Karpas-422 (cell line): ENCODE data around the gene GABBR2. TPM values are rescaled to one million over a fixed set of nuclear protein-coding genes. Genes with fewer than 3 reads are reported as not detected.

ENCODE experiments used
- DNase-seq: peaks from one replicate; pipeline ENCODE4 v3.0.0-alpha.2; 2015
- H2AFZ ChIP-seq: fragments of 200-600 bp; sonication (generic); 2 replicates; pipeline ENCODE4 v1.6.1; 2014; ENCODE audit warnings: antibody characterized with exemption, low read length, mixed read lengths
- H3K27ac ChIP-seq: fragments of 200-600 bp; sonication (generic); 2 replicates; pipeline ENCODE4 v1.5.1; 2014; ENCODE audit warnings: mild to moderate bottlenecking, low read length, moderate library complexity
- H3K27me3 ChIP-seq: fragments of 200-600 bp; sonication (generic); 2 replicates; pipeline ENCODE4 v1.6.1; 2014; ENCODE audit warnings: low read length, mixed read lengths
- H3K36me3 ChIP-seq: fragments of 200-600 bp; sonication (generic); 2 replicates; pipeline ENCODE4 v1.6.1; 2014; ENCODE audit warnings: low read length, mixed read lengths; ENCODE audit not compliant: insufficient read depth
- H3K4me1 ChIP-seq: fragments of 200-600 bp; sonication (generic); 2 replicates; pipeline ENCODE4 v1.6.1; 2014; ENCODE audit warnings: mild to moderate bottlenecking, low read length, mixed read lengths
- H3K4me2 ChIP-seq: fragments of 200-600 bp; sonication (generic); 2 replicates; pipeline ENCODE4 v1.6.1; 2014; ENCODE audit warnings: low read length, low read depth, mild to moderate bottlenecking; ENCODE audit not compliant: poor library complexity, severe bottlenecking
- H3K4me3 ChIP-seq: fragments of 200-600 bp; sonication (generic); 2 replicates; pipeline ENCODE4 v1.5.1; 2014; ENCODE audit warnings: mild to moderate bottlenecking, antibody characterized with exemption, low read length, mixed read lengths
- H3K79me2 ChIP-seq: fragments of 200-600 bp; sonication (generic); 2 replicates; pipeline ENCODE4 v1.6.1; 2014; ENCODE audit warnings: mild to moderate bottlenecking, low read length, mixed read lengths
- H3K9ac ChIP-seq: fragments of 200-600 bp; sonication (generic); 2 replicates; pipeline ENCODE4 v1.6.0; 2014; ENCODE audit warnings: low read length
- H3K9me2 ChIP-seq: fragments of 200-600 bp; sonication (generic), shearing (Covaris generic); replicated peaks from 2 replicates; pipeline ENCODE4 v1.6.0; 2014; ENCODE audit warnings: mild to moderate bottlenecking, low read length, moderate library complexity; ENCODE audit not compliant: insufficient read depth
- H3K9me3 ChIP-seq: fragments of 300-700, 200-600 bp; sonication (generic); 2 replicates; pipeline ENCODE4 v1.6.1; 2014; ENCODE audit warnings: low read length, mixed read lengths
- H4K20me1 ChIP-seq: fragments of 200-600 bp; sonication (generic); 2 replicates; pipeline ENCODE4 v1.6.1; 2014; ENCODE audit warnings: mild to moderate bottlenecking, antibody characterized with exemption, low read length, low read depth; ENCODE audit not compliant: insufficient read depth
- total RNA-seq: library from RNA; depleted of rRNA; stranded (reverse); fragments of >200 nt; shearing (Covaris generic); gene quantifications from 2 replicates; pipeline ENCODE4 v1.2.3, GENCODE V29; 2014; ENCODE audit warnings: low replicate concordance

GABBR2 gene
- total RNA-seq, 1 experiment from 2014 or later: 0.30 TPM

- H3K79me2 ChIP-seq: no peaks in the 10 kb centered on the region
- no peak overlapping the region for H3K4me3 ChIP-seq
- no peaks in the 10 kb centered on the region for H3K9me3 ChIP-seq
- no peaks in the 10 kb centered on the region for H3K36me3 ChIP-seq
- no peak overlapping the region for H3K27ac ChIP-seq
- H3K9me2 ChIP-seq: no peaks in the 10 kb centered on the region
- H2AFZ ChIP-seq: no peak overlapping the region
- no peaks in the 10 kb centered on the region for H3K4me1 ChIP-seq
- no peaks in the 10 kb centered on the region for H4K20me1 ChIP-seq
- no peaks in the 10 kb centered on the region for H3K27me3 ChIP-seq
- H3K9ac ChIP-seq: no peak overlapping the region
- no peak overlapping the region for H3K4me2 ChIP-seq
- DNase-seq: no peak
Measured at GRCh38 chr9:98310752-98311392, 397.9 kb downstream of the GABBR2 start.

GRCh38 chr9:98306384-98307145 is 402.2 kb downstream of the GABBR2 start:
- Histone ChIP-seq H3K27ac (no peak overlapping the region), H3K9me2 (no peaks in the 10 kb centered on the region), H3K27me3 (no peaks in the 10 kb centered on the region), H3K9ac (no peak overlapping the region), H4K20me1 (no peaks in the 10 kb centered on the region), H3K9me3 (no peaks in the 10 kb centered on the region), H3K4me3 (no peak overlapping the region), H3K36me3 (no peaks in the 10 kb centered on the region), H2AFZ (no peak overlapping the region), H3K4me1 (no peaks in the 10 kb centered on the region), H3K79me2 (no peaks in the 10 kb centered on the region), H3K4me2 (no peak overlapping the region)
- no peak for DNase-seq

GRCh38 chr9:98304381-98304780 is 404.4 kb downstream of the GABBR2 start:
- no peak overlapping the region for H3K4me3 ChIP-seq
- H3K27ac ChIP-seq: no peak overlapping the region
- H3K9me3 ChIP-seq: no peaks in the 10 kb centered on the region
- H3K79me2 ChIP-seq: no peaks in the 10 kb centered on the region
- H3K9me2 ChIP-seq: no peaks in the 10 kb centered on the region
- no peak overlapping the region for H3K9ac ChIP-seq
- no peak overlapping the region for H3K4me2 ChIP-seq
- H3K27me3 ChIP-seq: no peaks in the 10 kb centered on the region
- no peak for DNase-seq
- H3K4me1 ChIP-seq: no peaks in the 10 kb centered on the region
- H3K36me3 ChIP-seq: no peaks in the 10 kb centered on the region
- no peak overlapping the region for H2AFZ ChIP-seq
- no peaks in the 10 kb centered on the region for H4K20me1 ChIP-seq

DNA sequence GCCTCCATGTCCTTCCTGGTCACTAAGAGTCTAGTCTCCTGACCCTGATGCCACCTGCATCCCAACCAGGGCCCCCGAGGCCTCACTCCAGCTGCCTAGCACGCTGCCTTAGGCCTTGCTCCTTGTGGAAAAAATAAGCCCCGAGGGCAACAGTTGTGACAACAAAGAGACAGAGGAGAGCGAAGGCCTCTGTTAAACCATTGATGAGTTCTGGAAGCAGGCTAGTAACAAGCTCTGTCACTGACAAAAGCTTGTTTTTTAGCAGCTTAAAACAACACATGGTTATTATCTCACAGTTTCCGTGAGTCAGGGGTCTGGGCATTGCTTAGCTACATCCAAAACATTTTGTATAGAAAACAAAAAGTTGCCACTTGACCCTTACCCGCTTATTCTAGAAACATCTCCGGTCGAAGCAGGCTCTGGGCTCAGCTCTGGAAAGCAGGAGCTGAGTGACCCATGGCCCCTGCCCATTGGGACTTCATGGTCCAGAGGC is 405.1 kb downstream of the GABBR2 start:
- no peak overlapping the region for H3K27ac ChIP-seq
- no peak overlapping the region for H3K4me3 ChIP-seq
- H3K9me3 ChIP-seq: no peaks in the 10 kb centered on the region
- H3K79me2 ChIP-seq: no peaks in the 10 kb centered on the region
- H2AFZ ChIP-seq: no peak overlapping the region
- no peaks in the 10 kb centered on the region for H3K27me3 ChIP-seq
- no peaks in the 10 kb centered on the region for H4K20me1 ChIP-seq
- H3K4me2 ChIP-seq: no peak overlapping the region
- DNase-seq: no peak
- no peaks in the 10 kb centered on the region for H3K36me3 ChIP-seq
- H3K4me1 ChIP-seq: no peaks in the 10 kb centered on the region
- no peak overlapping the region for H3K9ac ChIP-seq
- no peaks in the 10 kb centered on the region for H3K9me2 ChIP-seq

DNA sequence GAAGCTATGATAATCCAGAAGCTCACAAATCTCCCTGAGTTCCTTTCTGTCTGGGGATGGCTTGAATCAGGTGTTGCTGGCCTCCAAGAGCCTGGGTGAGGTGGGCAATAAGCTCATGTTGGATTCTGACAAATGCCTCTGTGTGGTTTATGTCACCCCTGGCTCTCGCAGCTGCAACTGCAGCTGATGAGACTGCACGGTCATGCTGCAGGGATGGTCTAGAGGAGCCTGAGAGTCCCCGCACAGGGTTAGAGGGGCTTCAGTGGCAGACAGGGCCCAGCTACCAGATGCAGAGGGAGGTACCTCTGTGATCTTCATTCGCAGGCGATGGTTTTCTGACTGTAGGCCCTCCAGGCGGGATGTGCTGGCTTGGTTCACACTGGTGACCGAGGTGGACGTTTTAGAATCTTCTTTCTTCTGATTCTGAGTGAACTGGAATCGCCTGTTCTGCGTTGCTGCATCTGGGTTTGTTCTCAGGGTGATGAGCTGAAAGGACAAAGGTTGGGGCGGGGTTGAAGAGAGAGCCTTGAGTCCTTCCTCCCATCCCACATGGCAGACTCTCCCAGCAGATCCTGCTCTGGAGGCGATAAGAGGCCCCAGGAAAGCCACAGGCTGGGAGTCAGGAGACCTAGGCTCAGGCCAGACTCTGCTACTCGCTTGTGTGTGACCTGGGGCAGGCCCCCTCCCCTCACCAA is 405.6 kb downstream of the GABBR2 start:
- Histone ChIP-seq H3K27ac (no peak overlapping the region), H2AFZ (no peak overlapping the region), H3K79me2 (no peaks in the 10 kb centered on the region), H3K36me3 (no peaks in the 10 kb centered on the region), H4K20me1 (no peaks in the 10 kb centered on the region), H3K4me1 (no peaks in the 10 kb centered on the region), H3K4me3 (no peak overlapping the region), H3K9ac (no peak overlapping the region), H3K27me3 (no peaks in the 10 kb centered on the region), H3K4me2 (no peak overlapping the region), H3K9me3 (no peaks in the 10 kb centered on the region), H3K9me2 (no peaks in the 10 kb centered on the region)
- DNase-seq: no peak

DNA sequence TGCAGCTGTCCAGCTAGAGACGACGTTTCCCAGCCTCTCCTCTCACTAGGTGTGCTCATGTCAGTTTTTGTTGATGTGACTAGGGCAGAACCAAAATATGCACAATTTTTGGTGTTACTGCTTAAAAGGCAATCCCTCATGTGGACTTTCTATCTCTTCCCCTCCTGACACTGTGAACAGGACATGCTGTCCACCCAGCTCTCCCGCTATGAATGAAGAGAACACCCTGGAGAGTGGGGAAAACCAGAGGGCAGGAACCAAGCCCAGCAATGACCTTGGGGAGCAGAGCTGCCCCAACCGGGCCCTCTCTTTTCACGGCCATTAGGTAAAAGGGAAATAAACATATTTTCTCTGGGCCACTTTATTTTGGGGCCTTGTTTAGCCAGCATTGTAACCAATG is 406.6 kb downstream of the GABBR2 start:
- H3K4me2 ChIP-seq: no peak overlapping the region
- no peaks in the 10 kb centered on the region for H3K79me2 ChIP-seq
- no peaks in the 10 kb centered on the region for H3K9me2 ChIP-seq
- H3K36me3 ChIP-seq: no peaks in the 10 kb centered on the region
- H2AFZ ChIP-seq: no peak overlapping the region
- no peaks in the 10 kb centered on the region for H3K27me3 ChIP-seq
- H3K4me3 ChIP-seq: no peak overlapping the region
- no peaks in the 10 kb centered on the region for H3K9me3 ChIP-seq
- H4K20me1 ChIP-seq: no peaks in the 10 kb centered on the region
- H3K27ac ChIP-seq: no peak overlapping the region
- no peaks in the 10 kb centered on the region for H3K4me1 ChIP-seq
- H3K9ac ChIP-seq: no peak overlapping the region
- DNase-seq: no peak

DNA sequence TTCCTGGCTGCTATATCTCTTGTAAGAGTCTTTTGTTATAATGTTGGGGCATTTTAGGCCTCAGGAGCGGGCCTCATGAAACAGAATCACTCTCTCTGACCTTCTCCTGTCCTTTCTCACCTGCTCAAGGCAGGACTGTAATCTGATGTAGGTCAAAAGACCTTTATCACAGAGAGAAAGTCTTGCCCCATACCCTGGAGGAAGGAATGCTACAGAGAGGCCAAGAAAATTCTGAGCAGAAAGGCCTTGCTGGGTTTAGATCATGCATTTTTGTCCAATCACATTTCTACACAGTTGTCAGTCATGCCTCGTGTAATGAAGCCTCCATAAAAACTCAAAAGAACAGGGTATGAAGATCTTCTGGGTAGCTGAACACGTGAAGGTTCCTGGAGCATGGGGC is 408.1 kb downstream of the GABBR2 start:
- no peaks in the 10 kb centered on the region for H3K4me1 ChIP-seq
- no peaks in the 10 kb centered on the region for H3K79me2 ChIP-seq
- no peaks in the 10 kb centered on the region for H4K20me1 ChIP-seq
- no peak overlapping the region for H3K9ac ChIP-seq
- H3K4me2 ChIP-seq: no peak overlapping the region
- H3K4me3 ChIP-seq: no peak overlapping the region
- no peak overlapping the region for H3K27ac ChIP-seq
- DNase-seq: no peak
- no peaks in the 10 kb centered on the region for H3K9me3 ChIP-seq
- H3K27me3 ChIP-seq: no peaks in the 10 kb centered on the region
- H2AFZ ChIP-seq: no peak overlapping the region
- H3K9me2 ChIP-seq: no peaks in the 10 kb centered on the region
- no peaks in the 10 kb centered on the region for H3K36me3 ChIP-seq

- Histone ChIP-seq H3K9me2 (no peaks in the 10 kb centered on the region), H3K79me2 (no peaks in the 10 kb centered on the region), H3K36me3 (no peaks in the 10 kb centered on the region), H3K4me1 (no peaks in the 10 kb centered on the region), H3K9me3 (no peaks in the 10 kb centered on the region), H3K4me3 (no peak overlapping the region), H3K27me3 (no peaks in the 10 kb centered on the region), H2AFZ (no peak overlapping the region), H4K20me1 (no peaks in the 10 kb centered on the region), H3K4me2 (no peak overlapping the region), H3K9ac (no peak overlapping the region), H3K27ac (no peak overlapping the region)
- no peak for DNase-seq
Measured at GRCh38 chr9:98298476-98298875, 410.3 kb downstream of the GABBR2 start.
